Left ventricle myocardium superior (tissue), 1 donor: Measurements from ENCODE around the gene SUPT4H1. TPM values are rescaled to one million over a fixed set of nuclear protein-coding genes. Genes with fewer than 3 reads are reported as not detected.

Experiments
- ATAC-seq: fragments of 200-7000 bp; cut with Tn5 transposase; one replicate; pipeline ENCODE4 v1.9.1; 2020; ENCODE audit warnings: mild to moderate bottlenecking, moderate library complexity
- DNase-seq: peaks from one replicate; pipeline ENCODE4 v3.0.0-alpha.2; 2020
- intact Hi-C: fragments of 100-400 bp; cut with micrococcal nuclease; formaldehyde crosslinking; loops from one replicate; pipeline ENCODE4 v1.11.0; 2022
- total RNA-seq: library from RNA; stranded (reverse); fragmentation: NEBNext Ultra II Directional; extraction: Animal tissue kit (Norgen Biotek cat#: 25700); gene quantifications from one replicate; pipeline ENCODE4 v1.2.1, GENCODE V29; 2021
- donor health status: DM: no; HTN: yes; CAD: no; lungs with severe emphysema.

SUPT4H1 gene
- total RNA-seq, 1 donor from 2014 or later: 62.2 TPM

DNA sequence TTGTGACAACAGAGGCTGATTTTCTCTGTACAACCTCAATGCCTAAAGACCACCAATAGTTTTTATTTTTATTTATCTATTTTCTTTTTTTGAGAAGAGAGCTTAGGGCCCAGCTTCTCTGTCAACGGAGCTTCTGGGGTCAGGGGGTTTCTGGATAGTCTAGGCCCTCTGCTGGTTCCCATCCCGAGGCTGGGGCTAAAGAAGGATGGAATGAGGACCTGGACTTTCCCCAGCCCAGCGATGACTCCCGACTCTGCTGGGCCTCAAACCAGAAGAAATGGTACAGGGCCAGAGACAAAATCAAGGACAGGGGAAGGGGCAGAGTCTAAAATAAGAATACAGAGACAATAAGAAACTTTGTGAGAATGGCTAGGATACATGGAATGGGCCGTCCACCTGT lies 17.7 kb downstream of the SUPT4H1 start:
- intact Hi-C loops: loop anchor here (5.0 kb wide), 1 partner anchor 93 kb away; no protein-coding TSS in a partner anchor
- ATAC-seq (no peak), DNase-seq (no peak)

DNA sequence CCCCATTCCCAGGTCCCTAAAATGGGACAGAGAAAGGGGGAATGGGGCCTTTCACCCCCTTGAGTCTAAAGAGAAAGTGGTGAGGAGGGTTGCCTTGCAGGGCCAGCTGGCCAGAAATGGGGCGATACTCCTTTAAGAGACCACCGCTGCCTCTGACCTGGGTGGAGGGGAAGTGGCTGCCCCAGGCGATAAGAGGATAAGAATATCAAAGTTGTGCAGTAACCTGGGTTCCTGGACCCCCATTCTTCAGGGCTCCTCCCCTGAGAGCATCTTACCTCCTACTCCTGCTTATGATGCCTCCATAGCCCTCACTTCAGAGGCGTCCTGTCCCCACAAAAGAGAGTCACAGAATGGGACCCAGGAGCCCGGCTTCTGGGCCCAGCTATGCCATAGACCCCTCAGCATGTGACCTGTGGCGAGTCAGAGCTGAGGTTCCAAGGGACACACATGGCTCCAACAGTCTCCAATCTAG lies 18.2 kb downstream of the SUPT4H1 start:
- DNase-seq: no peak
- ATAC-seq: no peak
- intact Hi-C loops: loop anchor here (5.0 kb wide), 1 partner anchor 94 kb away; no protein-coding TSS in a partner anchor

DNA sequence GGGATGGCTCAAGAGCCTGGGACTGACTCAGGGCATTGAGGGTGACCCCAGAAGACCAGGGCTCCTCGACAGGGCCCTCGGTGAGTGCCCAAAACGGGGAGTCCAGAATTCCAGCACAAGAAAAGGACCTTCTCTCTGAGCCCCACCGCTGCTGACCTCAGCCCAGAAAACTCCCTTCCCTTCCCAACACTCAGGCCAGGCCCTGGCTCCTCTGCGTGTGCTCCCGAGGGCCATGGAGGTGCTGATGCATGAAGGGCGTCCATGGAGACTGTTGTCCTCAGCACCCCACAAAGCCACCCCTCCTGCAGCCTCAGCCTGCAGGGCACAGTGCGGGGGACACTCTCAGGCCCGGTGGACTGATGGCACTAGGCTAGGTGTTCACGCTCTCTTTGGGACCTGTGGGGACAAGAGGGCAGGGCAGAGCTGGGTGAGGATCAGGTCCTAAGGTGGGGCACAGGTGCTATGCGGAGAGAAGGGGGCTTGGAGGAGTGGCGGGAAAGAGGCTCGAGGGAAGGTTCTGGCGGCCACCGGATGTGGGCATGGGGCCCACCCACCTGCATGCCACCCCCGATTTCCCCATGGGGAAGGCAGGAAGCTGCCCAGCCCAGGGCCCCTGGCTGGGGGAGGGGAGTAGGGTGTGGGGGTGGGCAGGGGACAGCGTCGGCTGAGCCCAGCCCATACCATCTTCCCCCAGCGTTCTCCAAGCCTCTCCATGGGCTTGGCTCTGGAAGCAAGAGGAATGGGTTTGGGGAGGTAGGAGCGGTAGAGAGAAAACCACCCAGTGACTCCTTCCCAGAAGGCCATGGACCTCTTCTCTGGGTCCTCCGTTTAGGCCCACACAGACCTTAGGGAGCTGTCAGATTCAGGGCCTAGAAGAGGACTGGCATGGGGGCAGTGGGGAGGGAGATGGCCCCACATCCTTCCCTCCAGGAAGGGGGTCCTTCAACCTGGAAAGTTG lies 18.9 kb downstream of the SUPT4H1 start:
- intact Hi-C loops: loop anchor here (5.0 kb wide), 1 partner anchor 94 kb away; no protein-coding TSS in a partner anchor
- DNase-seq: no peak
- no peak for ATAC-seq

DNA sequence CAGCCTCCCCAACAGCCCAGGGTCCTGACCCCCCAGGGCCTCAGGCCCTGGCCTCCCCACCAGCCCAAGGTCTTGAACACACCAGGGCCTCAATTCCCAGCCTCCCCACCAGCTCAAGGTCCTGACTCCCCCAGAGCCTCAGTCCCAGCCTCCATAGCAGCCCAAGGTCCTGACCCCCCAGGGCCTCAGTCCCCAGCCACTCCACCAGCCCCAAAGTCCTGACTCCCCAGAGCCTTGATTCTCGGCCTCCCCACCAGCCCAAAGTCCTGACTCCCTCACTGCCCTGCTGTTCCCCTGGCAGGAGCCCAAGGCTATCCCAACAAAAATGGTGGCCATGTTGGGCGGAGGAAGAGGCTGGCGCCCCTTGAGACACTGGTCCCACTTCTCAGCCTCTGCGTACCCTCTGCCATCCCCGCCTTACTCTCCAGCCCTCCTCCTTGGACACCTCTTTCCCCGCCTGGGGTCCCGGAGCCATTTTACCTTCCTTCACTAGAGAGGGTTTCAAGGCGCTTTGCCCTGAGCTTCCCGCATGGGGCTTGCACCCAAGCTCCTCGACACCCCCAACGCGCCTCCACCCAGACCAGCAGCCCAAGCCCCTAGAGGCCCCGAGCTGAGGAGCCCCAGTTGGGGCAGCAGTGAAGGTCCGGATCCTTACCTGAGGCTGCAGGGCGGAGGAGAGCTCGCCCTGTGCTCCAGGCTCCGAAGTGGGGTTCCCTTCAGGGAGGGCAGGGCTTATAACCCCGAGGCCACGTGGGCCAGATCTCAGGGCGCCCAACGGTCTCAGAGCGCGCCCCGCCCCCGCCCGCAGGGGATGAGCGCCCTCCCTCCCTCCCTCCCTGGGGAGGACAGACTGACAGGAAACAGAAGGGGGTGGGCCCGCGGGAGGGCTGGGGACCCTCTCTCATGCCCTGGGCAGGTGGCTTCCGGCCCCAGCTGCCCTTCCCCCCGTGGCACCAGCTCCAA lies 19.9 kb downstream of the SUPT4H1 start:
- ATAC-seq (peak; percentile 64), DNase-seq (peak; percentile 82)
- intact Hi-C loops: loop anchor here (5.0 kb wide), 1 partner anchor 95 kb away; no protein-coding TSS in a partner anchor

DNA sequence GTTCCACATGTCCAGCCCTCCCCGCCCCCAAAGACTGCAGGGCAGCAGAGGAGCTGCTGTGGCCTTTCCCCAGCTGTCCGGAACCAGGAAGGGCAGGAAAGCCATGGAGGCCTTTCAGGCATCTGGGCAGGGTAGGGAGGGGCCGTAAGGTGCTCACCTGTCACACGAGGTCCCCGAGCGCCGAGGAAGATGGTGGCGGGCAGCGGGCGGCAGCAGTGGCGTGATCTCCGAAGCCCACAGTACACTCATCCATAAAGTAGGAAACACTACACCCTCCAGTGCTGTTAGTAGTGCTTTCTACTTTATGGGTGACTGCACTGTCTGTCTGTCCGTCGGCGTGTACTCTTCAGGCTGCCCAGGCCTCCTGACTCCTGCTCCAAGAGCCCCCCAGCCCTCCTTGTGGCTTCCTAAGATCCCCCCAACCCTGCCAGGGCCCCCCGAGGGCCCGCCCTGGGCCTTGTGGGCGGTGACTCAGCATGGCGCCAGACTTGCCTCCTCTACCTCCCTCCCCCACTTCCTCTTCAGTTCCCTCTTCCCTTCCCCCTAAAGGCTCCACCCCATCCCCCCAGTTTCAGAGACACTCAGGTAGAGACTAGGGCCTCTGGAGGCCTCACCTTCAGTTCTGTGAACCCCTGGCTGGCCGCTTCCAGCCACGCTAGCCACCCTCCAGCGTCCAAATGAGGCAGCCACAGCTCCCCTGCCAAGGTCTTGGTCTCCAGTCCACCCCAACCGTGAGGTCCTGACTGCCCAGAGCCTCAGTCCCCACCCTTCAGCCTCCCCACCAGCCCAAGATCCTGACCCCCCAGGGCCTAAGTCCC lies 20.8 kb downstream of the SUPT4H1 start:
- intact Hi-C loops: loop anchor here (5.0 kb wide), 1 partner anchor 96 kb away; no protein-coding TSS in a partner anchor
- peak; percentile 51 for ATAC-seq
- DNase-seq: peak; percentile 50

DNA sequence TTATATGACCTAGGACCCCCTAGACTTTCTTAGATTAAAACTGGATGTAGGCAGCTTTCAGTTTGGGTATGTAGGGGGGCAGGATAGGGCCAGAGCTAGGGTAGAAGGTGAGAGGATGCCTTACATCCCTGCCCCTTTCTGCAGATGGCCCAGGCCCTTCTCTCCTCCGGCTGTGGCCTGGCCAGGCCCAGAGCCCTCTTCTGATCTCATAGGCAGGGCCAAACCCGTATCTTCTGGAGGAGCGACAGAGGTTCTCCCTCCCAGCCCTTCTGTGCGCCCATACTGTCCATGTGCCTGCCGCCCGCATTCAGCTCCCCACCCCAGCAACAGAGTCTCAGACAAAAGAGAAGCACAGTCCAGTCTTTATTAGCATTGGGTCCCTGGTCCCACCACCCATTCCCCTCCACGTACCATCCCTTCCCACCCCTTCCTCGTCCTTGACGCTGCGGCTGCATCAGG lies 21.4 kb downstream of the SUPT4H1 start:
- no peak for DNase-seq
- intact Hi-C loops: loop anchor here (5.0 kb wide), 1 partner anchor 97 kb away; no protein-coding TSS in a partner anchor
- no peak for ATAC-seq

DNA sequence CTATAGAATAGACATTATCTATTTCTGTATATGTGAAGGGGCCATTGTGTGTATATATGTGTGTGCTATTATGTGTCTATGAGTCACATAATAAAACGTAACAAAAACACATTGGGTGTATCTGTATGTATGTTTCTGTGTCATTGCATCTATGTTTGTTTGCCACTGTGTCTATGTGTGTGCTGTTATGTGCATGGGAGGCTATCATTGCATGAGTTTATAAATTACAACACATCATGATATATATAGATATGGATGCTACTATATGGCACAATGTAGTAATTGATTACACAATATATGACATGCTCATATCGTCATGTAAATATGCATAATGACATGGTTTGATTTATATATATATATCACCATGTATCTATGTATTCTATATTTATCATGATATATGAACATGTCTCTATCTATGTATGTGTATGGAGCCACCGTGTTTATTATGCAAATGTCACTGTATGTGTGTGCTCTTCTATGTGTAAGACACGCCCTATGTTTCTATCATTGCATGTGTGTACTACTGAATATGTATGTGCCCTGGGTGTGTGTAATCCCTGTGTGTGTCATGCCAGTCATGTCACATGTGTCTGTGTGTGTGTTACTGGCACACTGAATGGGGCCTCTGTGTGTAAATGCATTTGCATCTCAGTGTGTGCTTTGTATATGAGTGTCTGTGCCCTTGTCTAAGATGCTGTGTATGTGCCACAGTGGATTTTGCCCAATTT lies 22.0 kb downstream of the SUPT4H1 start:
- no peak for ATAC-seq
- DNase-seq: no peak
- intact Hi-C loops: loop anchor here (5.0 kb wide), 1 partner anchor 97 kb away; no protein-coding TSS in a partner anchor

DNA sequence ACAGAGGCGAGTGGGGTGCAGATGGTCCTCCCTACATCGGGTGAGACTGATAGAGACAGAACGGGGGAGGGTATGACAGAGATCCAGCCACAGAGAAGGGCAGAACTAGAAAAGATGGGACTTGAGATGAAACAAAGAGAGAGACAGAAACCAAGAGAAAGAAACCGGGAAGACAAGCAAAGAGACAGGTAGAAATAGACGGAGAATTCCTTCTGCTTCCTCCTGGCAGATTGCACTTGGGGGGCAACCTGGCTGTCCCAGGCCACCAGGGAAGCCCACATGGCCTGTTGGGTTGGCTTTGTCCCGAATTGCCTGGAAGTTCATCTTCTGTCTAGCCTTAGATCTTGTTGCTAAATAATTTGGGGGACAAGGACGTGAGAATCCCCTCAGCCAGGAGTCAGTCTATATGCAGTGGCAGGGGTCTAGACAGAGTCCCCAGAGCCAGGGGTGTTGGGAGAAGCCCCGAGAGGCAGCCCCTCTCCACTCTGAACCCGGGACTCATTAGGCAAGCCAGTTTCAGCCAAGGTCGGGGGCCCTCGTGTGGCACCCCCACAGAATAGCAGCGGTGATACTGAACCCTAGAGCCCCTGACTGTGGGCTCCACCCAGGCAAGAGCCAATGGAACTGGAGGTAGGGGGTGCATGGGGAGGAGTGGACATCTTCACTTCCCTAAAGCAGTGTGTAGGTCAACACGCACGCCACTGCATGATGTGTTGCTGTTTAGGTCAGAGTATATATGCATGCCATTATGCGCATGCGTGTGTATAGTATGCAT lies 22.8 kb downstream of the SUPT4H1 start:
- ATAC-seq (peak; percentile 33), DNase-seq (peak; percentile 53)
- intact Hi-C loops: no loop called here

DNA sequence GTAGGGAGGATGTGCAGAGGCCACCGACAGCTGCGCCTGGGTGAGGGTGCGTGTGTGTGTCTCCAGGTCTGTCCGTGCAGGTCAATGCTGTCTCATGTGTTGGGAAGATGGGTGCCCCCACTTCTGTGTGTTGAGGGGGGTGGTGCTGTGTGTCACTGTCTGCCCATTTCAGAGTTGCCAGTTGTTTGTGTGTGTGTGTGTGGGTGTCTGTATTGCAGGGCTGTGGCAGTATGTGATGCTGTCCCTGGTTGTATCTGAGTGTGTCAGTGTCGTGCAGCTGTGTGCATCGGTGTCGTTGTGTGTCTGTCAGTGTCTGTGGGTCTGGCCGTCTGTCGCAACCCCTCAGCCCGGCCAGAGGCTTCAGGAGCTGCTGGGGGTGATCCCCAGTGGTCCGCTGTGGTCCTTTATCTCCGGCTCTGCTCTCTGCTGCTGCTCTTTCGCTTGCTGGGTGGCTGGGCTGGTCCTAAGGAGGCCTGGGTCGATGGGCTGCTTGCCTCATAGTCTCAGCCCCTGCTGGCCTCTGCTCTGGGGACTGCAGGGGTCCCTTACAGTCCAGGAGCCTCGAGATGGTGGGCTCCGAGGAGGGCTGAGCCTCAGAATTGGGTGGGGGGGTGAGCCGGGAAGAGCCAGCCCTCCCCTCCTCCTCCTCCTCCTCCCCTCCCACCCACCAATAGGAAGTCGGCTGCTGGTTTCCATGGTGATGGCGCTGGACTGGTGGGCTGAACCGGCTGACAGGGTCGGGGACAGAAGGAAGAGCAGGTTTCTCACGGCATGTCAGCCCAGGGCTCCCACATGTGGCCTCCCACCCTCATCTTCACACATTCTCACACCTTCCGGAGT lies 23.6 kb downstream of the SUPT4H1 start, which contains the start of gene TSPOAP1:
TSPOAP1 (minus strand) TSS at position 601 of the 840 bp plus-strand sequence. CDS start 875 bp downstream, outside the sequence.
- intact Hi-C loops: no loop called here
- DNase-seq: peak; percentile 41

DNA sequence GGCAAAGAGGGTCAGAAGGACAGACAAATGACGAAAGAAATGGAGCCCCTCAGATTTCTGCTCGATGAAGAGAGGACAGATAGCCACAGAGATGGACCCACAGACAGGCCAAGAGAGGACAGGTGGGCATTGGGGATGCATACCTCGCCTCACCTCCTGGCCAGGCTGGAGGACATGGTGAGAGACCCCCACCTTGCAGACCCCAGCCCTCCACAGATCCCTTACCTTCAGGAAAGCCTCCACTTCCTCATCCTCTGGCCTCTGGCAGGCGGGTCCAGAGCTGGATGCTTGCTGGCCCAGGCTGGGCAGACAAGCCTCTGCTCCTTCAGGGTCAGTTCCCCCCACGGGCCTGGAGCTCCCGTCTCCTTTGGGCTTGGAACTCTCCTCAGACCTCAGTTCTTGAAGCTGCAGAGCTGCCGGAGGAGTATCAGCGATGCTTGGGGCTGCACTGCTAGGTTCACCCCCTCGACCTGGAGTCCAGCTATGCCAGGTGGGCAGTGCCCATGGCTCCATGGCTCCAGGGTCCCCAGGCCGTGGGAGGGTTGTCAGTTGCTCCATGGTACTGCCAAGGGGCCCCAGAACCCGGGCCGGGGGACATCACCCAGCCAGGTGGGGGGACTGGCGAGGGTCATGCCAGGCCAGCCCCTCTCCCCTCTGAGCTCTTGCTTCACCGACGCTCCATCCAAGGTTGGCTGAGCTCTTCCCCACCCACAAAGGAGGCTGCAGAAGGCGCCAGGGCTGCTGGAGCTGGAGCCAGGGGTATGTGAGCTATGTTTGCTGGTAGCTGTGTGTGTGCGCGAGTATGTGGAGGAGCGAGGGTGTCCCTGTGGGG lies 24.4 kb downstream of the SUPT4H1 start:
- intact Hi-C loops: no loop called here
- DNase-seq: peak; percentile 21
- no peak for ATAC-seq

More for the DNA sequence above, 23.6 kb downstream of the SUPT4H1 start, which contains the start of gene TSPOAP1:
- no peak for ATAC-seq

DNA sequence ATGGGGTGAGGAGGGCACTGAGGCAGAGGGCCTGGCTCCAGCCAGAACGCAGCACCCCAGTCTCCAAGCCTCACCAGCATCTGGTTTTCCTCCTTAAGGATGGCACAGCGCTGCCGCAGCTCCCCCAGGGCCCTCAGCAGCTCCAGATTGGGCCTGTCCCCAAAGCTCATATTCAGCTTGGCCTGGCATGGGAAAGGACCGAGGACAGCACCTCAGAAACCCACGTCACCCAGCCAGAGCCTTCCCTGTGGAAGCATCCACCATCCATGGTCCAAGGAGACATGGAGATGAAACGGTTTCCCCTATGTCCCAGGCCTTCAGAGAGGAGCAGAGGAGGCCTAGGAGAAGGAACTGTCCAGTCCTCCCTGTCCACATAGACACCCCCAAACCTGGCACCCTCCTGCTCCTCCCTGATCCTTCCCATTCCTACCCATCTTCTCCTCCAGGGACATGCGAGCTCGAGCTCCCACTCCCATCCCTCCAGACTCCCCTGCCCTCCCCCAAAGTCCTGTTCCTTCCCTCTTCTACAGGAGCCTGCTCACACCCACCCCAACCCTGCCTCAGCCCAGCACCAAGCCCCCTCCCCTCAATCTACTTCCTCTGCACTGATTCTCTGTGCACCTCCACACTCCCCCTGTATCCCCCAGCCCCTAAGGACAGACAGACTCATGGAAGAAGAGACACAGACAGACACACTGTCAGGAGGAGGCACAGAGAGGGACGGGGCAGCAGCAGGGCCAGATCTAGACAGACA lies 25.2 kb downstream of the SUPT4H1 start:
- intact Hi-C loops: no loop called here
- DNase-seq (peak; percentile 14), ATAC-seq (no peak)

DNA sequence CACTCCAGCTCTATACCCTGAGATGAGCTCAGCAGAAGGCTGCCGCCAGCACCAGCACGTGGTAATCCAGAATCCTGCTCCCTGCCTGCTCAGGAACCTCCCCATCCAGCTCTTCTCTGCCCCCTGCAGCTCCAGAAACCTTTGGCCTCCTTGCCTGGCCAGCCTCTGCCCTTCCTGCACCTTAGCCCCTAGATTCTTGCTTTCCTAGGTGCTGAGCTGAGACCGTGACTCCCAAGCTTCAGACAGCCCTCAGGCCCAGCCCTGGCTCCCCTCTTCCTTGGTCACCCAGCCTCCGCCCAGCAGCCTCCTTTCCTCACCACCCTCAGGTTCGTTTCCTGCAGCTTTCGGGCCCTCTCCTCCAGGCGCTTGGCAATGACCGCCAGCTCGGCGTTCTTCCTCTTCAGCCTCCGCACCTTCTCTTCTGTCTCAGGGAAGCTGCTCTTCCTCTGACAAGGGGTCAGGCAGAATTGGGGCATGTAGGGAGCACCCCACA lies 26.0 kb downstream of the SUPT4H1 start:
- intact Hi-C loops: no loop called here
- DNase-seq: peak; percentile 19
- ATAC-seq: no peak

DNA sequence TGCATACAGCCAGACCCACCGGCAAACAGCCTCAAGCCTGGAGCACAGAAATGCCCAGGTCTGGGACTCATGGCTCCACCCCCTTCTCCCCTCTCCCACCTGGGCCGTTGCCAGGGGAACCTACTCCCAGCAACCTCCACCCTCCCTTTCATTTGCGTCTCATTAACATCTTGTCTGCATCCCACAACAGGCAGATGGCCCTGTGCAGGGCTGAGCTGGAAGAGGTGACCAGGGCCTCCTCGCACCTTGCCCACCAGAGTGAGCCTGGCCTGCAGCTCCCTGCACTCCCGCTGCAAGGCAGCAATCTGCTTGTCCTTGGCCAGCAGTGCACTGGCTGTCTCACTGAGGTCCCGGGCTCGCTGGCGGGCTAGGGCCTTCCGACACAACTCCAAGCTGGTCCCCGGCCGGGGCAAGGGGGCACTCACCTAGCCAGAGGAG lies 26.7 kb downstream of the SUPT4H1 start:
- ATAC-seq (no peak), DNase-seq (peak; percentile 28)
- intact Hi-C loops: no loop called here
